ENCODE data around the gene ADRB1. TPM values are rescaled to one million over a fixed set of nuclear protein-coding genes. Genes with fewer than 3 reads are reported as not detected.

The ADRB1 gene
- total and polyA plus RNA-seq, 4 donors = 6.6 to 21.4 (median 7.9) TPM

GRCh38 chr10:114064151-114065048, 20.7 kb downstream of the ADRB1 start:
- ATAC-seq (ENCODE audit: insufficient read depth, low FRiP score) (peak; percentile 61), DNase-seq (no peak)
- peaks cover 0 to 3% (median 0%) of the 10 kb centered on the region in 5 donors for H3K4me1 ChIP-seq (ENCODE audit: control insufficient read depth in 5 of 5, insufficient read depth in 5 of 5, low read length in 5 of 5)
- H3K4me3 ChIP-seq = no peak overlapping the region
- peak overlapping the region in 1 of 2 donors; percentile 72 for H3K27ac ChIP-seq (ENCODE audit: low read depth in 1 of 2, low read length in 1 of 2)
- H3K9ac ChIP-seq (ENCODE audit: insufficient read depth in 1 of 2, low read length in 2 of 2) = no peak overlapping the region
- 39 to 63% methylated on average over 6 of the region's 6 CpGs for whole genome bisulfite sequencing, 2 donors
- H3K36me3 ChIP-seq (ENCODE audit: control insufficient read depth in 4 of 4, insufficient read depth in 4 of 4, low read length in 4 of 4) = no peaks in the 10 kb centered on the region
- no peaks in the 10 kb centered on the region for H3K27me3 ChIP-seq (ENCODE audit: control insufficient read depth in 3 of 3, insufficient read depth in 3 of 3, low read length in 2 of 3)
- TF ChIP-seq, protein P1, sequence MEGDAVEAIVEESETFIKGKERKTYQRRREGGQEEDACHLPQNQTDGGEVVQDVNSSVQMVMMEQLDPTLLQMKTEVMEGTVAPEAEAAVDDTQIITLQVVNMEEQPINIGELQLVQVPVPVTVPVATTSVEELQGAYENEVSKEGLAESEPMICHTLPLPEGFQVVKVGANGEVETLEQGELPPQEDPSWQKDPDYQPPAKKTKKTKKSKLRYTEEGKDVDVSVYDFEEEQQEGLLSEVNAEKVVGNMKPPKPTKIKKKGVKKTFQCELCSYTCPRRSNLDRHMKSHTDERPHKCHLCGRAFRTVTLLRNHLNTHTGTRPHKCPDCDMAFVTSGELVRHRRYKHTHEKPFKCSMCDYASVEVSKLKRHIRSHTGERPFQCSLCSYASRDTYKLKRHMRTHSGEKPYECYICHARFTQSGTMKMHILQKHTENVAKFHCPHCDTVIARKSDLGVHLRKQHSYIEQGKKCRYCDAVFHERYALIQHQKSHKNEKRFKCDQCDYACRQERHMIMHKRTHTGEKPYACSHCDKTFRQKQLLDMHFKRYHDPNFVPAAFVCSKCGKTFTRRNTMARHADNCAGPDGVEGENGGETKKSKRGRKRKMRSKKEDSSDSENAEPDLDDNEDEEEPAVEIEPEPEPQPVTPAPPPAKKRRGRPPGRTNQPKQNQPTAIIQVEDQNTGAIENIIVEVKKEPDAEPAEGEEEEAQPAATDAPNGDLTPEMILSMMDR (IDR thresholded peaks at IDR 0.05; ENCODE audit: control extremely low read depth, extremely low read depth) = no peak
- H3K9me3 ChIP-seq (ENCODE audit: control insufficient read depth in 4 of 4, insufficient read depth in 3 of 4, low read length in 3 of 4) = no peaks in the 10 kb centered on the region

DNA sequence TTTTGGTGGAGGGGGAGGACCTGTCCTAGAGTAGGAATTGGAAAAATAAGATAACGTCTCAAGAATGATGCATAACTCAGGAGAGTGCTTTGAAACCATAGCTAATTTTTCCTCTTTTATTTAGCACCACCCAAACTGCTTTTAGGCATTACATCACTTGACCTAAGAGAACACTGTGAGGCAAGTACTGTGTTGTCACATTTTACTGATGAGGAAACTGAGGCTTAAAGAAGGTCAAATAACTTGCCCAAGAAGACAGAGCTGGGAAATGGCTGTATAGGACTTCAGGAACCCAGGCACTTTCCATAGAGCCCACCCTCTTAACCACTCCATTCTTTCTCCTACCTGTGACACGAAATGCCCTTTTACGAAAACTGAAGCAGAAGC, 21.4 kb downstream of the ADRB1 start:
- 91 to 92% methylated on average over 3 of the region's 3 CpGs for WGBS, 2 donors

GRCh38 chr10:114068054-114068707, 24.5 kb downstream of the ADRB1 start:
- no peaks in the 10 kb centered on the region for H3K36me3 ChIP-seq (ENCODE audit: control insufficient read depth in 4 of 4, insufficient read depth in 4 of 4, low read length in 4 of 4)
- DNase-seq = no peak
- no peak overlapping the region for H3K9ac ChIP-seq (ENCODE audit: insufficient read depth in 1 of 2, low read length in 2 of 2)

More for the DNA sequence above, 21.4 kb downstream of the ADRB1 start:
- TF ChIP-seq, protein P1 (IDR thresholded peaks at IDR 0.05; ENCODE audit: control extremely low read depth, extremely low read depth) = no peak
- no peaks in the 10 kb centered on the region for H3K27me3 ChIP-seq (ENCODE audit: control insufficient read depth in 3 of 3, insufficient read depth in 3 of 3, low read length in 2 of 3)
- ATAC-seq (ENCODE audit: insufficient read depth, low FRiP score) = no peak
- H3K27ac ChIP-seq (ENCODE audit: low read depth in 1 of 2, low read length in 1 of 2) = peak overlapping the region in 1 of 2 donors; percentile 72
- DNase-seq = no peak
- H3K9ac ChIP-seq (ENCODE audit: insufficient read depth in 1 of 2, low read length in 2 of 2) = no peak overlapping the region
- no peaks in the 10 kb centered on the region for H3K36me3 ChIP-seq (ENCODE audit: control insufficient read depth in 4 of 4, insufficient read depth in 4 of 4, low read length in 4 of 4)
- peaks cover 0 to 3% (median 0%) of the 10 kb centered on the region in 5 donors for H3K4me1 ChIP-seq (ENCODE audit: control insufficient read depth in 5 of 5, insufficient read depth in 5 of 5, low read length in 5 of 5)
- H3K4me3 ChIP-seq = no peak overlapping the region
- H3K9me3 ChIP-seq (ENCODE audit: control insufficient read depth in 4 of 4, insufficient read depth in 3 of 4, low read length in 3 of 4) = no peaks in the 10 kb centered on the region

More at GRCh38 chr10:114068054-114068707, 24.5 kb downstream of the ADRB1 start:
- Histone ChIP-seq H3K27ac (ENCODE audit: low read depth in 1 of 2, low read length in 1 of 2) (peak overlapping the region in 1 of 2 donors; percentile 61), H3K9me3 (ENCODE audit: control insufficient read depth in 4 of 4, insufficient read depth in 3 of 4, low read length in 3 of 4) (no peaks in the 10 kb centered on the region), H3K4me3 (no peak overlapping the region), H3K4me1 (ENCODE audit: control insufficient read depth in 5 of 5, insufficient read depth in 5 of 5, low read length in 5 of 5) (peaks cover 0 to 2% (median 0%) of the 10 kb centered on the region in 5 donors), H3K27me3 (ENCODE audit: control insufficient read depth in 3 of 3, insufficient read depth in 3 of 3, low read length in 2 of 3) (no peaks in the 10 kb centered on the region)
- no peak for ATAC-seq (ENCODE audit: insufficient read depth, low FRiP score)
- WGBS, 2 donors = 77 to 85% methylated on average over 6 of the region's 6 CpGs
- TF ChIP-seq, protein P1 (IDR thresholded peaks at IDR 0.05; ENCODE audit: control extremely low read depth, extremely low read depth) = no peak
